ENCODE data around the gene COL23A1. TPM values are rescaled to one million over a fixed set of nuclear protein-coding genes. Genes with fewer than 3 reads are reported as not detected.

COL23A1 gene
- total and polyA plus RNA-seq, 2 of the 8 experiments (the other 6 are each of a cell fraction or from before 2014, with no cell fraction given), result 3.1 to 4.7 TPM

DNA sequence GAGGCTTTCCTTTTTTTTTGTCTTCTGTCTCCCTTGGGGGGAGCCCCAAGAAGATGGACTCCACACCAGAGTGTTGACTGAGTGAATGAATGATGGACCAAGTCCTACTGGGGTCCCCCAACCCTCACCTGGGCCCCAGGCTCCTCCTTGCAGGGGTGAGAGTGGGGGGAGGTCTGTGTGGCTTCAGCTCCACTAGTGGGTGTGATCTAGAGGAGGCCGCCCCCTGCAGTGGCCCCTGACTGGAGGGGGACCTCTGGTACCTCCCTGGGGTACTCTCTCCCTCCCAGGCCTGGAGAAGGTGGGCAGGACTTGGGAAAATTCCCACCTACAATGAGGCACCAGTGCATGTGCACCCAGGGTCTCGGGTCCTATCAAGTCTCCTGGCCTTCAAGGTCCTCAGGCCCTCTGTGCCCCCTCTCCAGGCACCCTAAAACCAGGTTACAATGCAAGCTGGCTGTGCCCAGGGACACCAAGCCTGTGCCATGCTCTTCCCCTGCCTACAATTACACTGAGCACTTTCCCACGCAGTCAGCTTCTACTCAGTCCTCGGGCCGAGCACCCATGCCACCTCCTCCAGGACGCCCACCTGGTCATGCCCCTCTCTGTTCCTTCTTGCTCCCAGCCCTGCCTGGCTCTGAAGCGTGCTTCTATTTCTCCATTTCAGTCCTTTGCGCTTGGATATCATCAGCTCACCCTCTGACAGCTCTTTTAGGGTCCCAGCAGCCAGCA lies 240.4 kb downstream of the COL23A1 start (continued):
- no peak for TF ChIP-seq TBP (IDR thresholded peaks at IDR 0.05; ENCODE audit: low read depth, low read length)

Measured in H1 (cell line).